GM12801 (cell line): ENCODE data around the gene SLC45A2.

ENCODE experiments used
- TF ChIP-seq, protein P1 (sequence below): IDR thresholded peaks from one replicate; pipeline ENCODE4 v1.5.1; 2011; ENCODE audit warnings: control low read depth; ENCODE audit not compliant: insufficient read length; ENCODE audit errors: extremely low read depth

SLC45A2 gene

DNA sequence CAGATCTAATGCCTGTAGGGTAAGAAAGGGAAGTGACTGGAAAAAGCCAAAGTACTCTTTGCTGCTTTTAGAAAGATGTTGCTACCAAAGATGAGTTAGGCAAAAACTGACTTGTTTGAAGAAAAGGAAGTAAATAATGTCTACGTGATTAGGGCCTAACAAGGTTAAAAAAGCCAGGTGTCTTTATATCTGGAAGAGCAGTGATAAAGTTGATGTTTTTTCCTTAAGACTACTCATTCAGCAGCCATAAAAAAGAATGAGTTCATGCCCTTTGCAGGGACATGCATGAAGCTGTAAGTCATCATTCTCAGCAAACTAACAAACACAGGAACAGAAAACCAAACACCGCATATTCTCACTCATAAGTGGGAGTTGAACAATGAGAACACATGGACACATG, 36.8 kb upstream of the SLC45A2 start:
- TF ChIP-seq, protein P1, sequence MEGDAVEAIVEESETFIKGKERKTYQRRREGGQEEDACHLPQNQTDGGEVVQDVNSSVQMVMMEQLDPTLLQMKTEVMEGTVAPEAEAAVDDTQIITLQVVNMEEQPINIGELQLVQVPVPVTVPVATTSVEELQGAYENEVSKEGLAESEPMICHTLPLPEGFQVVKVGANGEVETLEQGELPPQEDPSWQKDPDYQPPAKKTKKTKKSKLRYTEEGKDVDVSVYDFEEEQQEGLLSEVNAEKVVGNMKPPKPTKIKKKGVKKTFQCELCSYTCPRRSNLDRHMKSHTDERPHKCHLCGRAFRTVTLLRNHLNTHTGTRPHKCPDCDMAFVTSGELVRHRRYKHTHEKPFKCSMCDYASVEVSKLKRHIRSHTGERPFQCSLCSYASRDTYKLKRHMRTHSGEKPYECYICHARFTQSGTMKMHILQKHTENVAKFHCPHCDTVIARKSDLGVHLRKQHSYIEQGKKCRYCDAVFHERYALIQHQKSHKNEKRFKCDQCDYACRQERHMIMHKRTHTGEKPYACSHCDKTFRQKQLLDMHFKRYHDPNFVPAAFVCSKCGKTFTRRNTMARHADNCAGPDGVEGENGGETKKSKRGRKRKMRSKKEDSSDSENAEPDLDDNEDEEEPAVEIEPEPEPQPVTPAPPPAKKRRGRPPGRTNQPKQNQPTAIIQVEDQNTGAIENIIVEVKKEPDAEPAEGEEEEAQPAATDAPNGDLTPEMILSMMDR, result no peak

DNA sequence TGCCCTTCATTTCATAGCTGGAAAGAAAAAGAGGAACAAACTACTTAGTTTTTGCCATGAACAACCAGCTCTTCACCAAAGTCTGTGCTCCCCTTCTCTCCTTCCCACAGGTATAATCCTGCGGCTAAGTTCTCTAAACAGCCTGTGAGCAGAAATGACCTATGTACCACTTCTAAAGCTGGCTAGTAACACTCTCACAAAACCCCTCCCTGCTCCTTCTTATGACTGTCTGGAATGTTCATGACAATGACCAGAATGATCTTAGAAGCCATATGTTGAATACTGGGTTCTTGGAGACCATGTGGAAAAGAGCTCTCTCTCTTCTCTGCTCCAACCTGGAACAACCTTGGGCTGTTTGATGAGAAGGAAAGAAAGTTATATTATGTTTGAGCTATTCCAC, 36.2 kb upstream of the SLC45A2 start:
- TF ChIP-seq, protein P1, result no peak

DNA sequence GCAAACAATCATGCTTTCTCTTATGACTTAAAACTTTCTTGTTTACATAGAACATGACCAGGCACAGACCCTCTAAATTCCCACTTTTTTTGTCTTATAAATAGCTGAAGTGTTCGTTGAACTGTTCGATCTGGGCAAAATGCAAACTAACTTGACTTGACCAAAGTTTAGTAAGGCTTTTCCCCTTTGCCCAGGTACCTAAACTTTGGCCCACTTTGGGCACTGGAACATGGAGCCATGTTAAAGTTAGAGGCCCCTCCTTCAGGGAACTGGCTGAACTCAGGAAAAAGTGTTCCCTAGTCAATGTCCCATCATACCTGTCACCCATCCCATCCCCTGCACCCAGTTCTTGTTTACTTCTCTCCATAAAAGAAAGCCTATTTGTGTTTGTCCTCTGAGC, 32.8 kb upstream of the SLC45A2 start:
- TF ChIP-seq, protein P1, result no peak

DNA sequence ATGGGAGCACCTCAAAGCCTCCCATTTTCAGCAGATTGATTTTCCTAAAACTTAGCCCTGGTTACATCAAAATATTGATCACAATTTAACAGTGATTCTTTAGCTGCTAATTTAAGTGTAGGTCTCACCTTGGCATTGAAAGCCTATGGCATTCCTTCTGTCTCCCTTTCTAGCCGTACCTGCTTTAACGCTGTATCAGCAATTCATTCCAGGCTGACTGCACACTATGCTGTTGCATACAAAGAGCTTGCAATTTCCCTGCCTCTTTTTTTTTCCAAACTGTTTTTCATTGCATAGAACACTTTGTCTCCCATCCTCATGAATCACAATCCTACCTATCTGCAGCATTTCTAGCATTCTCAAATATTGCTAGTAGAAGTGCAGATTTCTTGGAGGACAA, 32.3 kb upstream of the SLC45A2 start:
- TF ChIP-seq, protein P1, result no peak

DNA sequence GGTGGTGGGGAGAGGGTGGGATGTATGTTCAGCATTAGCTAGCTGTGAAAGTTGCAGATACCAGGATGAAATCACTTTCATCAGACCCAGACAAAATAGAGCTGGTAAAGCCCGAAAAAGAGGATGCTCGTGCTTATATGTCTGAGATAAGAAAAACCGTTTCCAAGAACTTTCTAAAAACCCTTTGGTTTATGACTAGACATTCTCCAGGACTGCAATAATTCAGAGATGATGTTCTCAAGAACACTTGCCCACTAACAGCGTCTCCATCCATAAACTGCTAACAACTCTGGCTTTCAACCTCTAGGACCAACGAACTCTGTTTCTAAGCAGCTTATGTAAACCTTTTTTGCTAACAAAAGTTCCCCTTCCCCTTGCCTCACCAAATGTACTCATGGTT, 31.7 kb upstream of the SLC45A2 start:
- TF ChIP-seq, protein P1, result no peak

DNA sequence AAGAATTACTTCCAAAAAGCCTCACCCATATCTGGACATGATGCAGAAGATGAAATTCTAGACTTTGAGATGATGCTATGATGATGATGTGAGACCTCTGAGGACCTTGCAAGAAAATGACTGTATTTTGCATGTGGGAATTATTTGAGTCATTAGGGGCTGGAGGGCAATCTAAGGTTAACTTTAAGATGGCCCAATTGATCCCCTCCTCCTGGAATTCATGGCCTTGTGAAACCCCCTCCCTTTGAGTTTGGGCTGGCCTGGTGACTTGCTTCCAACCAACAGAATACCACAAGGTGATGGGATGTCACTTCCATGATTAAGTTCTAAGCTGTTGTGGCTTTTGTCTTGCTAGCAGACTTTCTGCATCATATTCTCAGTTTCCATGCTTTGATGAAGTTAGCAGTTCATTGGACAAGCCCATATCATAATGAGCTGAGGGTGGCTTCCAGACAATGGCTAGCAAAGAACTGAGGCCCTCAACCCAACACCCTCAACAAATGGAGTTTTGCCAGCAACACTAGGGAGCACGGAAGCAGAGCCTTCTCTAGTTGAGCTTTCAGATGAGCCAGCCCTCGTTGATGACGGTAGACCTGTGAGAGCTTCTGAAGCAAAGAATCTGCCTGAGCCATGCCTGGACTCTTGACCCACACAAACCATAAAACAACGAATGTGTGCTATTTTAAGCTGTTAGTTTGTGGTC, 30.8 kb upstream of the SLC45A2 start:
- TF ChIP-seq, protein P1, result no peak

DNA sequence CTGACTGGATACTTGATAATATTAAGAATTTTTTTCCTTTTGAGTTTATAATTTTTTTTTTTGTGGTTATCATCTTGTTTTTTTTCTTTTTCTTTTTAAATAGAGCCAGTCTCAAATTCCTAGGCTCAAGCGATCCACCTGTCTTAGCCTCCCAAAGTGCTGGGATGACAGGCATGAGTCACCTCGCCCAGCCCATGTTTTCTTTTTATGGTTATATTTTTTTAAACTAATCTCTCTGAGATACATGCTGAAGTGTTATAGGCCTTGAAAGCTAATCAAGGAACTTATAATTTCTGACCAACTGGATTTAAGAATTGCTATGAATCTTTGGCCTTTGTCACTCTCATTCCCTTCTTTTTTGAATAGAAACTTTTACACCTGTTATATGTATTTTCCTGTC, 30.1 kb upstream of the SLC45A2 start:
- TF ChIP-seq, protein P1, result no peak
